Measurements from ENCODE around the gene SERINC5.
"Not testable (repeated sequence)": the region's sequence is repeated elsewhere in the genome, so short reads cannot be mapped to it uniquely, and the experiment has no call there.

SERINC5 gene

GRCh38 chr5:80156156-80156555, 99.7 kb downstream of the SERINC5 start:
- no peak for DNase-seq (ENCODE audit: low read depth, low spot score)
- no peaks in the 10 kb centered on the region for H3K27me3 ChIP-seq (ENCODE audit: control insufficient read depth, insufficient read depth, low read length)
- peaks cover 2% of the 10 kb centered on the region; the same call in 1 of the 2 replicates for H3K4me1 ChIP-seq (ENCODE audit: control insufficient read depth, insufficient read depth, low read length)
- H3K9me3 ChIP-seq (ENCODE audit: control insufficient read depth, insufficient read depth, low read length), result no peaks in the 10 kb centered on the region
- no peak overlapping the region for H3K4me3 ChIP-seq (ENCODE audit: low read length)
- no peak overlapping the region for H3K27ac ChIP-seq (ENCODE audit: low read length)
- no CpG with 5 or more reads among the region's 5 CpGs for WGBS (ENCODE audit: insufficient coverage, insufficient read length)
- peaks cover 7% of the 10 kb centered on the region; the same call in 1 of the 2 replicates for H3K36me3 ChIP-seq (ENCODE audit: control insufficient read depth, insufficient read depth, low read length)

- no peak for DNase-seq (ENCODE audit: low read depth, low spot score)
- no peaks in the 10 kb centered on the region for H3K9me3 ChIP-seq (ENCODE audit: control insufficient read depth, insufficient read depth, low read length)
- peaks cover 7% of the 10 kb centered on the region; the same call in 1 of the 2 replicates for H3K36me3 ChIP-seq (ENCODE audit: control insufficient read depth, insufficient read depth, low read length)
- H3K27ac ChIP-seq (ENCODE audit: low read length), result no peak overlapping the region
- peaks cover 2% of the 10 kb centered on the region; the same call in 1 of the 2 replicates for H3K4me1 ChIP-seq (ENCODE audit: control insufficient read depth, insufficient read depth, low read length)
- no peaks in the 10 kb centered on the region for H3K27me3 ChIP-seq (ENCODE audit: control insufficient read depth, insufficient read depth, low read length)
- no CpG with 5 or more reads among the region's 4 CpGs for WGBS (ENCODE audit: insufficient coverage, insufficient read length)
- H3K4me3 ChIP-seq (ENCODE audit: low read length), result no peak overlapping the region
These were observed 101.1 kb downstream of the SERINC5 start for GRCh38 chr5:80154749-80155148.

GRCh38 chr5:80154289-80154688, 101.6 kb downstream of the SERINC5 start:
- not testable (repeated sequence) for H3K27ac ChIP-seq (ENCODE audit: low read length)

GRCh38 chr5:80153586-80154126, 102.2 kb downstream of the SERINC5 start:
- H3K4me1 ChIP-seq (ENCODE audit: control insufficient read depth, insufficient read depth, low read length), result peaks cover 3% of the 10 kb centered on the region; the same call in 1 of the 2 replicates
- no peak for DNase-seq (ENCODE audit: low read depth, low spot score)
- no peak overlapping the region for H3K4me3 ChIP-seq (ENCODE audit: low read length)
- peaks cover 5% of the 10 kb centered on the region; the same call in 1 of the 2 replicates for H3K36me3 ChIP-seq (ENCODE audit: control insufficient read depth, insufficient read depth, low read length)
- H3K27me3 ChIP-seq (ENCODE audit: control insufficient read depth, insufficient read depth, low read length), result no peaks in the 10 kb centered on the region
- no CpG with 5 or more reads among the region's 8 CpGs for WGBS (ENCODE audit: insufficient coverage, insufficient read length)
- no peak overlapping the region for H3K27ac ChIP-seq (ENCODE audit: low read length)
- H3K9me3 ChIP-seq (ENCODE audit: control insufficient read depth, insufficient read depth, low read length), result no peaks in the 10 kb centered on the region

More at GRCh38 chr5:80154289-80154688, 101.6 kb downstream of the SERINC5 start:
- no CpG with 5 or more reads among the region's 8 CpGs for WGBS (ENCODE audit: insufficient coverage, insufficient read length)
- not testable (repeated sequence) for H3K4me1 ChIP-seq (ENCODE audit: control insufficient read depth, insufficient read depth, low read length); H3K9me3 ChIP-seq (ENCODE audit: control insufficient read depth, insufficient read depth, low read length); H3K4me3 ChIP-seq (ENCODE audit: low read length); H3K36me3 ChIP-seq (ENCODE audit: control insufficient read depth, insufficient read depth, low read length); H3K27me3 ChIP-seq (ENCODE audit: control insufficient read depth, insufficient read depth, low read length); DNase-seq (ENCODE audit: low read depth, low spot score)

DNA sequence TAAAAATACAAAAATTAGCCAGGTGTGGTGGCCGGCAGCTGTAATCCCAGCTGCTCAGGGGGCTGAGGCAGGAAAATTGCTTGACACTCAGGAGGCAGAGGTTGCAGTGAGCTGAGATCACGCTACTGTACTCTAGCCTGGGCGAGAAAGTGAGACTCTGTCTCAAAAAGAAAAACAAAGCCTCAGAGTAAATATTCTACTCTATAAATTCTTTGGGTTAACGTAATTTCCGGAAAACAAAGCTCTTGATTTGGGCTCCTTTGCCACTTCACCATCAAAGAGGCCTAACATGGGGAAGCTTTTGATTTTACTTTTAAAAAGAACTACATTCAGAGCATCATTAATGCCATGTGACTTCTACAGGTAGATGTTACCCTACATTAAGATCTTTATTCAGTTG, 103.1 kb downstream of the SERINC5 start:
- peaks cover 5% of the 10 kb centered on the region; the same call in 1 of the 2 replicates for H3K36me3 ChIP-seq (ENCODE audit: control insufficient read depth, insufficient read depth, low read length)

DNA sequence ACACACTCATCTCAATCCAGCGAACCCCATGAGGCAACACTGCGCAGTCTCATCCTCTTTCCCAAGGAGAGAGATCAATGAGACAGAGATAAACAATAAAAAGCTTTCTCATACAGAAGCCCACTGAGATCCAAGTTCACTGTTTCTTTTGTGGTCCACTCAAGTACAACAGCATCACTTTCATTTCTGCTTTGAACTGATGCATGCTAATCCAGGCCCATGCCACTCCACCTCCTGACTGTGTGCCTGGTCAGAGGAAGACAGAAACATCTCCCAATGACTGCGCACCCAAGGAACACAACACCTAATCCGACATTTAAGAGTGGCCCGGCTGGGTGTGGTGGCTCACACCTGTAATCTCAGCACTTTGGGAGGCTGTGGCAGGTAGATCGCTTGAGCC, 104.0 kb downstream of the SERINC5 start:
- H3K9me3 ChIP-seq (ENCODE audit: control insufficient read depth, insufficient read depth, low read length), result no peaks in the 10 kb centered on the region
- no peak for DNase-seq (ENCODE audit: low read depth, low spot score)
- no peaks in the 10 kb centered on the region for H3K27me3 ChIP-seq (ENCODE audit: control insufficient read depth, insufficient read depth, low read length)
- H3K4me1 ChIP-seq (ENCODE audit: control insufficient read depth, insufficient read depth, low read length), result peaks cover 3% of the 10 kb centered on the region; the same call in 1 of the 2 replicates
- H3K27ac ChIP-seq (ENCODE audit: low read length), result no peak overlapping the region
- H3K4me3 ChIP-seq (ENCODE audit: low read length), result no peak overlapping the region
- peaks cover 5% of the 10 kb centered on the region; the same call in 1 of the 2 replicates for H3K36me3 ChIP-seq (ENCODE audit: control insufficient read depth, insufficient read depth, low read length)
- no CpG with 5 or more reads among the region's 6 CpGs for WGBS (ENCODE audit: insufficient coverage, insufficient read length)

More for the DNA sequence above, 103.1 kb downstream of the SERINC5 start:
- no CpG with 5 or more reads among the region's 5 CpGs for WGBS (ENCODE audit: insufficient coverage, insufficient read length)
- H3K4me1 ChIP-seq (ENCODE audit: control insufficient read depth, insufficient read depth, low read length), result peaks cover 3% of the 10 kb centered on the region; the same call in 1 of the 2 replicates
- H3K27ac ChIP-seq (ENCODE audit: low read length), result no peak overlapping the region
- no peaks in the 10 kb centered on the region for H3K9me3 ChIP-seq (ENCODE audit: control insufficient read depth, insufficient read depth, low read length)
- H3K4me3 ChIP-seq (ENCODE audit: low read length), result no peak overlapping the region
- DNase-seq (ENCODE audit: low read depth, low spot score), result no peak
- no peaks in the 10 kb centered on the region for H3K27me3 ChIP-seq (ENCODE audit: control insufficient read depth, insufficient read depth, low read length)

- Histone ChIP-seq H3K27ac (ENCODE audit: low read length) (no peak overlapping the region), H3K36me3 (ENCODE audit: control insufficient read depth, insufficient read depth, low read length) (peaks cover 5% of the 10 kb centered on the region; the same call in 1 of the 2 replicates), H3K4me1 (ENCODE audit: control insufficient read depth, insufficient read depth, low read length) (0 out of 2 replicates have a peak, but pooled peaks cover 3% of the 10 kb centered on the region), H3K9me3 (ENCODE audit: control insufficient read depth, insufficient read depth, low read length) (no peaks in the 10 kb centered on the region), H3K27me3 (ENCODE audit: control insufficient read depth, insufficient read depth, low read length) (no peaks in the 10 kb centered on the region), H3K4me3 (ENCODE audit: low read length) (no peak overlapping the region)
- no peak for DNase-seq (ENCODE audit: low read depth, low spot score)
- WGBS (ENCODE audit: insufficient coverage, insufficient read length), result no CpG with 5 or more reads among the region's 11 CpGs
These were observed 105.1 kb downstream of the SERINC5 start for GRCh38 chr5:80150731-80151130.

GRCh38 chr5:80149161-80149609, 106.7 kb downstream of the SERINC5 start:
- DNase-seq (ENCODE audit: low read depth, low spot score), result no peak
- H3K27me3 ChIP-seq (ENCODE audit: control insufficient read depth, insufficient read depth, low read length), result no peaks in the 10 kb centered on the region
- no peaks in the 10 kb centered on the region for H3K9me3 ChIP-seq (ENCODE audit: control insufficient read depth, insufficient read depth, low read length)
- 0 out of 2 replicates have a peak, but pooled peaks cover 3% of the 10 kb centered on the region for H3K4me1 ChIP-seq (ENCODE audit: control insufficient read depth, insufficient read depth, low read length)
- peaks cover 5% of the 10 kb centered on the region; the same call in 1 of the 2 replicates for H3K36me3 ChIP-seq (ENCODE audit: control insufficient read depth, insufficient read depth, low read length)
- H3K27ac ChIP-seq (ENCODE audit: low read length), result no peak overlapping the region
- no peak overlapping the region for H3K4me3 ChIP-seq (ENCODE audit: low read length)
- WGBS (ENCODE audit: insufficient coverage, insufficient read length), result no CpG with 5 or more reads among the region's 3 CpGs

GRCh38 chr5:80147119-80147815, 108.6 kb downstream of the SERINC5 start:
- Histone ChIP-seq H3K27ac (ENCODE audit: low read length) (no peak overlapping the region), H3K4me1 (ENCODE audit: control insufficient read depth, insufficient read depth, low read length) (peaks cover 3% of the 10 kb centered on the region; the same call in 1 of the 2 replicates), H3K27me3 (ENCODE audit: control insufficient read depth, insufficient read depth, low read length) (no peaks in the 10 kb centered on the region), H3K4me3 (ENCODE audit: low read length) (no peak overlapping the region), H3K36me3 (ENCODE audit: control insufficient read depth, insufficient read depth, low read length) (peaks cover 8% of the 10 kb centered on the region; the same call in 1 of the 2 replicates), H3K9me3 (ENCODE audit: control insufficient read depth, insufficient read depth, low read length) (no peaks in the 10 kb centered on the region)
- no CpG with 5 or more reads among the region's 9 CpGs for WGBS (ENCODE audit: insufficient coverage, insufficient read length)
- DNase-seq (ENCODE audit: low read depth, low spot score), result no peak

DNA sequence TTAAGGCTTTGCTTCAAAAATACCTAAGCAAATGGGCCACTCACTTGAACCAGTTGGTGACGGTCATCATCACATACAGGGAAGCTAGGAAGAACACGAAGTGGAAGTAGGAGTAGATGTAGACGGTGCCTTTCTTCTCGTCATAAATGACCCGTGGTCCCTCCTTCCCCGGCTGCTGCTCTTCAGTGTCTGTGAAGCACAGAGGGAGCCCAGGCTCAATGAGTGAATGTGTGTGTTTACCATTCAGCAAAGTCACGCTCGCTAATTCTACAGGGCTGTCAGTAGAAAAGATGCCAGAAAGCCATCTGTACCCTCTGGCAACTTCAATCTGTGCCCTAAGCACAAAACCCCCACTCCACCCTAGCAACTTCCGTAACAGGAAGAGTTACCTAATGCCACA, 109.8 kb downstream of the SERINC5 start:
- Histone ChIP-seq H3K4me1 (ENCODE audit: control insufficient read depth, insufficient read depth, low read length) (peaks cover 3% of the 10 kb centered on the region; the same call in 1 of the 2 replicates), H3K9me3 (ENCODE audit: control insufficient read depth, insufficient read depth, low read length) (no peaks in the 10 kb centered on the region), H3K27ac (ENCODE audit: low read length) (no peak overlapping the region), H3K4me3 (ENCODE audit: low read length) (no peak overlapping the region), H3K36me3 (ENCODE audit: control insufficient read depth, insufficient read depth, low read length) (peaks cover 3% of the 10 kb centered on the region; the same call in 1 of the 2 replicates), H3K27me3 (ENCODE audit: control insufficient read depth, insufficient read depth, low read length) (no peaks in the 10 kb centered on the region)
- no CpG with 5 or more reads among the region's 9 CpGs for WGBS (ENCODE audit: insufficient coverage, insufficient read length)
- no peak for DNase-seq (ENCODE audit: low read depth, low spot score)
